Activated B cell treated with CpG ODN at 0.5 μM for 24 hours (primary cell): ENCODE measurements around the gene ST6GALNAC2. TPM values are rescaled to one million over a fixed set of nuclear protein-coding genes. Genes with fewer than 3 reads are reported as not detected.
"Not testable (repeated sequence)": the region's sequence is repeated elsewhere in the genome, so short reads cannot be mapped to it uniquely, and the experiment has no call there.

Experiments
- ATAC-seq: fragments of 200-7000 bp; cut with Tn5 transposase; one replicate; pipeline ENCODE4 v1.10.0; 2021; ENCODE audit warnings: low read depth, mild to moderate bottlenecking, moderate library complexity
- CTCF ChIA-PET: fragments of 350-600 bp; sonication (Branson Sonifier 250); formaldehyde crosslinking; loops from one replicate; lab custom pipeline; 2021; ENCODE audit warnings: antibody characterized with exemption; lab: Charles Lee
- POLR2A ChIA-PET: fragments of 350-600 bp; sonication (Branson Sonifier 250); formaldehyde crosslinking; loops from one replicate; lab custom pipeline; 2021; ENCODE audit warnings: antibody characterized with exemption; lab: Charles Lee
- DNase-seq: peaks from one replicate; pipeline ENCODE4 v3.0.0; 2022
- H3K27ac Mint-ChIP-seq: one replicate; pipeline ENCODE4 v1.8.0; 2020; ENCODE audit warnings: mixed read lengths
- H3K27me3 Mint-ChIP-seq: one replicate; pipeline ENCODE4 v1.8.0; 2021; ENCODE audit warnings: mixed read lengths
- H3K36me3 Mint-ChIP-seq: one replicate; pipeline ENCODE4 v1.8.0; 2021; ENCODE audit warnings: low read depth, mixed read lengths
- H3K4me1 Mint-ChIP-seq: one replicate; pipeline ENCODE4 v1.8.0; 2021; ENCODE audit warnings: mixed read lengths
- H3K4me3 Mint-ChIP-seq: one replicate; pipeline ENCODE4 v1.8.0; 2020; ENCODE audit warnings: mild to moderate bottlenecking, mixed read lengths
- H3K9me3 Mint-ChIP-seq: one replicate; pipeline ENCODE4 v1.8.0; 2020; ENCODE audit warnings: mixed read lengths
- CTCF ChIP-seq: fragments of 200-600 bp; IDR thresholded peaks from one replicate; pipeline ENCODE4 v1.8.0; 2022; ENCODE audit warnings: antibody characterized with exemption, mild to moderate bottlenecking
- intact Hi-C: fragments of 100-400 bp; cut with micrococcal nuclease; formaldehyde crosslinking; loops from one replicate; pipeline ENCODE4 v1.15.1; 2024
- total RNA-seq: library from RNA; stranded (reverse); gene quantifications from 2 replicates; pipeline ENCODE4 v1.2.3, GENCODE V29; 2022

The ST6GALNAC2 gene
- total RNA-seq, 1 donor from 2014 or later, result not detected

DNA sequence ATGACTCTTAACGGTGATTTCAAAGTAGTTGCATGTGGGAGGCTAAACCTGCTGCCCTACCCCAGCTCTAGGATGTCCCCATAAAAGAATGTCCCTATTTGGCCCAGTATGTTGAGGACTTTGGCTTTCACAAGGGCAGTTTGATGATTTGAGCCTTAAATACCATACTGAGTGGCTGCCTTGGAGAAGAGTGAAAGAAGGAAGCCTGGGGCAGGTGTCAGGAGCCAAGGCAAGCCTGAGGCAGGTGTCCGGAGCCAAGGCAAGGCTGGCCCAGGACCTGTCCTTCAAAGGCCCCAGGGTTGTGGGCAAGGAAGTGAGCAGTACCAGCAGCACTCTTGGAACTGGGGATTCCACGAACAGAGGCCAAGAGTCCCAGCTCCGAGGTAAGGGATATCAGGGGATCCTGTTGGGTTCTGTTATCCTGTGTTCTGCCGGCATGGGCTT lies 18.6 kb downstream of the ST6GALNAC2 start:
- POLR2A ChIA-PET, result interaction anchor here (0.5 to 2.4 kb wide), 5 partner anchors 10 to 57 kb away, joined by 3 to 18 read pairs (median 7); no protein-coding TSS in a partner anchor
- CTCF ChIA-PET, result interaction anchor here (1.5 to 3.0 kb wide), 2 partner anchors 9 to 57 kb away, joined by 6 to 14 read pairs; no protein-coding TSS in a partner anchor
- TF ChIP-seq CTCF, result no peak
- peaks cover 38% of the 10 kb centered on the region for H3K36me3 Mint-ChIP-seq
- H3K4me3 Mint-ChIP-seq, result no peak overlapping the region
- no peaks in the 10 kb centered on the region for H3K9me3 Mint-ChIP-seq
- H3K4me1 Mint-ChIP-seq, result peaks cover 34% of the 10 kb centered on the region
- ATAC-seq (no peak), DNase-seq (no peak)
- no peak overlapping the region for H3K27ac Mint-ChIP-seq
- intact Hi-C loops, result no loop called here
- H3K27me3 Mint-ChIP-seq, result no peaks in the 10 kb centered on the region

GRCh38 chr17:76566613-76566943 lies 19.1 kb downstream of the ST6GALNAC2 start:
- ATAC-seq (no peak), DNase-seq (no peak)
- Mint-ChIP-seq H3K4me3 (no peak overlapping the region), H3K36me3 (peaks cover 43% of the 10 kb centered on the region), H3K4me1 (peaks cover 38% of the 10 kb centered on the region), H3K27ac (no peak overlapping the region), H3K9me3 (no peaks in the 10 kb centered on the region), H3K27me3 (no peaks in the 10 kb centered on the region)
- no peak for TF ChIP-seq CTCF
- ChIA-PET POLR2A (interaction anchor here (0.6 to 2.4 kb wide), 3 partner anchors 9 to 21 kb away, joined by 3 to 18 read pairs (median 7); no protein-coding TSS in a partner anchor), CTCF (interaction anchor here (0.8 to 3.0 kb wide), 2 partner anchors 9 to 43 kb away, joined by 3 to 14 read pairs; no protein-coding TSS in a partner anchor)
- intact Hi-C loops, result no loop called here

DNA sequence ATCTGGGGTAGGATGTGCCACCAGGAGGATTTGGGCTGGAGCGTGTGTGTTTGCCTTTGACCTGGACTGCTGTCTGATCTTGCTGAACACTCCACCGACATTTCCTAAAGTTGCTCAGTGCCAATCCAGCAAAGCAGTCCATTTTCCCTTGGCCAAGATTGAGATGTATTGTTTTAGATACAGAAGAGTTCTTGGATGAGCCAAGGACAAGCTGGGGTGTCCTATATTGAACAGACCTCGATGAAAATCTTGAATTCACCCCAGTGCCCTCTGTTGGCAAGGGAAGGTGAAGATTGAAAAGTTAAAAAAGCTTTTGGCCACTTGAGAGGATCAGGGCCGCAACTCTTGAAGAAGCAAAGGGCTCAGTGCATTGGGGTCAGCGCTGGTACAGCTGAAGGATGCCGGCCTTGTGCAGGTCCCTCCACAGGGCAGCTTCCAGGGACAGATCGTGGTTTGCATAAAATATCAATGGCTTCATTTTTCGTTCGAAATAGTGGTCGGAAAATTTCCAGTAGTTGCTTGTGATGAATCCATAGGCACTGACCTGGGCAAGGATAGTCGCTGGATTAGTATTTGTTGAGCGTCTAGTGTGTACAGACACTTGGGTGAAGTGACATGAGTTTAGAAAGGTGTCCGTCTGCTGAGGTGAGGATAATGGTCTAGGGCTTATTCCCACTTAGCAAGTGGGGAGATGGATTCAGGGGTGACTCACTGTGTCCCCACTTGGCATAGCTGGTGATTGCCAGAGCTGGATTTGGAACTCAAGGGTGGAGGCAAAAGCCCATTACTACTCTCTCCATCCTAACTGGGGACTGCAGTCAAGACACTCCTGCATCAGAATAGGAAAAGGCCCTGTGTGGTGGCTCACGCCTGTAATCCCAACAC lies 19.7 kb downstream of the ST6GALNAC2 start:
- ATAC-seq, result no peak
- TF ChIP-seq CTCF, result no peak
- peaks cover 49% of the 10 kb centered on the region for H3K36me3 Mint-ChIP-seq
- POLR2A ChIA-PET, result interaction anchor here (1.1 to 2.4 kb wide), 2 partner anchors 9 to 22 kb away, joined by 7 to 18 read pairs; no protein-coding TSS in a partner anchor
- H3K9me3 Mint-ChIP-seq, result no peaks in the 10 kb centered on the region
- H3K4me1 Mint-ChIP-seq, result peaks cover 45% of the 10 kb centered on the region
- no peak overlapping the region for H3K27ac Mint-ChIP-seq
- CTCF ChIA-PET, result interaction anchor here (0.6 to 3.0 kb wide), 3 partner anchors 8 to 50 kb away, joined by 3 to 14 read pairs (median 3); no protein-coding TSS in a partner anchor
- no peak for DNase-seq
- intact Hi-C loops, result no loop called here
- no peaks in the 10 kb centered on the region for H3K27me3 Mint-ChIP-seq
- H3K4me3 Mint-ChIP-seq, result no peak overlapping the region

DNA sequence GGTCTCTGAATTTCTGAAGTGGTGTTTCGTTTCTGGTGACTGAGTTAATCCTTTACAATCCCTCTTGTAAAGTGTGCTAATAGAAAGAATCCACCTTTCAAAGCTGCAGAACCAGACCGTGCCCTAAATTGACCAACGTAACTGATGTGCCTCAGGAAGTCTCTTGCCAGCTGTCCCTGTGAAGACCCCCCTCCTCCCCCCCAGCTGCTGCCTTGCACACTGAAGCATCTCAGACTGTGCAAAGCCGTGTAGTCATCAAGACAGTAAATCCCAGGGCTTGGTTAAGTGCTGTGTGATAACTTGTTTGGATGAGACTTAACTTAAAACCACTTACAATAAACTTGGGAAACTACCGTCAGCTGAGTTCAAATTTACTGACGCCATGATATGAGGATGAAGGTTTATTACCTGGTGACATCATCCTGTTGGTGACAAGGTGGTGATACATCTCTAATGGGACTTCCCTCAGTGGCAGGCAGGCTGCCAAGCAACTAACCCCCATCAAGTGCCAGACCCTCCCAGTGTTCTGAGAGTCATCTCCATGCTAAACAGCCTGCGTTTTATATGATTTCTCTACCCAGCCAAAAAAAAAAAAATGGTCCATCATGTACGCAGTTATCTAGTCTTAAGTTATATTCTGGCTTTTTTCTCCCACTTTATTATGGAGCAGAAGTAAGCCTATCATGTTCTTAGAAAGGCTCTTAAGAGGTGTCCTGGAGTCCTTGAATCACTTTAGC lies 20.5 kb downstream of the ST6GALNAC2 start:
- H3K9me3 Mint-ChIP-seq, H3K27ac Mint-ChIP-seq, ATAC-seq, H3K4me3 Mint-ChIP-seq, intact Hi-C loops, DNase-seq, H3K27me3 Mint-ChIP-seq, CTCF ChIA-PET, POLR2A ChIA-PET: not testable (repeated sequence)
- H3K36me3 Mint-ChIP-seq, result peaks cover 57% of the 10 kb centered on the region
- H3K4me1 Mint-ChIP-seq, result peaks cover 51% of the 10 kb centered on the region

DNA sequence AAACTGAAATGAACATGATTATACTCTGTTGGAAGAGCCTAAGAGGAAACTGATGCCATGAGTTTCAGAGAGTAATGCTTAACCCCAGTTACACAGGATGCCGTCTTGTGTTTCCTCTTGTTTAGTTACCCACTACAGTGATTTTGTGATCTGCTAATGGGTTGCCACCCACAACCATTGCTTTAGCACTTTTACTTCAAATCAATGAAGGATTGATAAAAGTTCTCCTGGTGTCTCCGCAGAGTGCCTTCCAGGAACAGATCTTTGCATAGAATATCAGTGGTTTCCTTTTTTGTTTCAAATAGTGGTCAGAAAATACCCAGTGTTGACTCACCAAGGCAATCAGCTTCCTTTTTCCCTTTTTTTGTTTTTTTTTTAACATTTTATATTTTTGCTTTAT lies 22.3 kb downstream of the ST6GALNAC2 start:
- H3K27me3 Mint-ChIP-seq, DNase-seq, CTCF ChIA-PET, ATAC-seq, H3K27ac Mint-ChIP-seq, H3K9me3 Mint-ChIP-seq, intact Hi-C loops, H3K4me3 Mint-ChIP-seq: not testable (repeated sequence)
- H3K4me1 Mint-ChIP-seq, result peaks cover 64% of the 10 kb centered on the region
- POLR2A ChIA-PET, result interaction anchor here (0.7 kb wide), 1 partner anchor 158 kb away, joined by 3 read pairs; no protein-coding TSS in a partner anchor
- H3K36me3 Mint-ChIP-seq, result peaks cover 69% of the 10 kb centered on the region
